ENCODE measurements around the gene PIK3CD. TPM values are rescaled to one million over a fixed set of nuclear protein-coding genes. Genes with fewer than 3 reads are reported as not detected.

PIK3CD gene
- 3.0 and 6.5 TPM in 2 replicates for total RNA-seq (ENCODE audit: low replicate concordance)

DNA sequence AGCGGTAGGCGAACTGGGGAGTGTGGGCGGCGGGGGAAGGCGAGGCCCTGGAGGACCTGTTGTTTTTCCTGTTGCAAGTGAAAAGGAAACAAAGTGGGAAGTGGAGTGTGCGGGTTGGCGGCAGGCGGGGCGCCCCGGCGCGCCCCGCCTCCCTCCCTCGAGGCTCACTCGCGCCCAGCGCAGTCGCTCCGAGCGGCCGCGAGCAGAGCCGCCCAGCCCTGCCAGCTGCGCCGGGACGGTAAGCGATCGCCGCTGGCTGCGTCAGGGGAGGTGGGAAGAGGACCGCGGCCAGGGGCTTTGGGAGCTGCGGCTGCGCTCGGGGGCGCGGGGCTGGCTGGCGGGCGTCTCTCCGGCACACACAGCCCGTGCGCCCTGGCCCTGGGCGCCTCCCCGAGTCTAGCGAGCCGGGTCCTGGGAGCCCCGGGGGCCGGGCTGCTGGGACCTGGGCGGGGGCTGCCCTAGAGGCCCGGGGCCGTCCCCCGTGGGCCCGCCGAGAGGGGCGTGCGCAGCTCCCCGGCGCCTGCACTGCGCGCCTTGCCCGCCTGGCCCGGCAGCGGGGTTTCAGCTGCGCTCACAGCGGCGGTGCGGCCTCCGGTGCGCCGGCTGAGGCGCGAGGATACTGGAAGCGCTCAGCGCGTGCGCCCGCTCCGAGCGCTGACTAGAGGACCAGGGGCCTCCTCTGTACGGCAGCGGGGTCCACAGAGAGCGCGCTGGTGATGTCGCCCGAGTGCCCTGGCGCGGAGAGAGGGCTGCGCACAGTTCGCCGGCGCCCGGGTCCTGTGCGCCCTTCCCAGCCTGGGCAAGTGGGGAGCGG lies at the start of gene PIK3CD:
Gene PIK3CD (plus strand): TSS at position 167 of the 814 bp plus-strand sequence. CDS start 58,725 bp downstream, outside the sequence.
- TF ChIP-seq, protein P1, sequence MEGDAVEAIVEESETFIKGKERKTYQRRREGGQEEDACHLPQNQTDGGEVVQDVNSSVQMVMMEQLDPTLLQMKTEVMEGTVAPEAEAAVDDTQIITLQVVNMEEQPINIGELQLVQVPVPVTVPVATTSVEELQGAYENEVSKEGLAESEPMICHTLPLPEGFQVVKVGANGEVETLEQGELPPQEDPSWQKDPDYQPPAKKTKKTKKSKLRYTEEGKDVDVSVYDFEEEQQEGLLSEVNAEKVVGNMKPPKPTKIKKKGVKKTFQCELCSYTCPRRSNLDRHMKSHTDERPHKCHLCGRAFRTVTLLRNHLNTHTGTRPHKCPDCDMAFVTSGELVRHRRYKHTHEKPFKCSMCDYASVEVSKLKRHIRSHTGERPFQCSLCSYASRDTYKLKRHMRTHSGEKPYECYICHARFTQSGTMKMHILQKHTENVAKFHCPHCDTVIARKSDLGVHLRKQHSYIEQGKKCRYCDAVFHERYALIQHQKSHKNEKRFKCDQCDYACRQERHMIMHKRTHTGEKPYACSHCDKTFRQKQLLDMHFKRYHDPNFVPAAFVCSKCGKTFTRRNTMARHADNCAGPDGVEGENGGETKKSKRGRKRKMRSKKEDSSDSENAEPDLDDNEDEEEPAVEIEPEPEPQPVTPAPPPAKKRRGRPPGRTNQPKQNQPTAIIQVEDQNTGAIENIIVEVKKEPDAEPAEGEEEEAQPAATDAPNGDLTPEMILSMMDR (IDR thresholded peaks at IDR 0.05; ENCODE audit: insufficient read depth, low read length) = no peak
- peak within 1 kb of the TSS; percentile 44 for H3K4me3 ChIP-seq (ENCODE audit: low read depth, low read length)
- DNase-seq (ENCODE audit: low read depth) = peak; percentile 11

DNA sequence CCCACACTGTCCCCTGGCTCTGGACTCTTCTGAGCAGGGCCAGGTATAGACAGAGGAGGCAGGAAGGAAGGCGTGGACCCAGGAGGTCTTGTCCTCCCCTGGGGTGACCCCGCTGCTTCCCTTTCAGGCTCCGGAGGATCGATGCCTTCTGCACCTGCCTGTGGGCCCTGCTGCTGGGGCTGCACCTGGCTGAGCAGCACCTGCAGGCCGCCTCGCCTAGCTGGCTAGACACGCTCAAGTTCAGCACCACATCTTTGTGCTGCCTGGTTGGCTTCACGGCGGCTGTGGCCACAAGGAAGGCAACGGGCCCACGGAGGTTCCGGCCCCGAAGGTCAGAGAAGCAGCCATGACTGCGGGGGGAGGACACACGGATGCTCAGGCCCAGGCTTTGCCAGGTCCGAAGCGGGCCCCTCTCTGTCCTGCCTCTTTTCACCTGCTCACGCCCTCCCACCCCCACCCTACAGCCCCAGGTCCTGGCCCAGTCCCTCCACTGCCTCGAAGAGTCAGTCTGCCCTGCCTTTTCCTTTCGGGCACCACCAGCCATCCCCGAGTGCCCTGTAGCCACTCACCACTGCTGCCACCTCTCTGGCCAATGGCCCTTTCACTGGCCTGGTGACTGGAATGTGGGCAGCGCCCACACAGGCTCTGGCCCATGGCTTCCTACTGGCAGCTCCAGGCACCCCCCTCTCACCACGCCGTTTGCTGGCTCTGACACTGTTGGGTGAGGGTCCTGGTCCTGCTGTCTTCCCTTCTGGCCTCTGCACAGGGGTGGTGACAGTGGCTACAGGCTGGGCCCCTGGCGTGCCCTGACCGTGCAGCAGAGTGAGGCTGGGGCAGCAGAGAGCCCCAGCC lies 49.4 kb upstream of the PIK3CD start:
- TF ChIP-seq, protein P1 (IDR thresholded peaks at IDR 0.05; ENCODE audit: insufficient read depth, low read length) = no peak
- no peak for DNase-seq (ENCODE audit: low read depth)
- H3K4me3 ChIP-seq (ENCODE audit: low read depth, low read length) = no peak overlapping the region

DNA sequence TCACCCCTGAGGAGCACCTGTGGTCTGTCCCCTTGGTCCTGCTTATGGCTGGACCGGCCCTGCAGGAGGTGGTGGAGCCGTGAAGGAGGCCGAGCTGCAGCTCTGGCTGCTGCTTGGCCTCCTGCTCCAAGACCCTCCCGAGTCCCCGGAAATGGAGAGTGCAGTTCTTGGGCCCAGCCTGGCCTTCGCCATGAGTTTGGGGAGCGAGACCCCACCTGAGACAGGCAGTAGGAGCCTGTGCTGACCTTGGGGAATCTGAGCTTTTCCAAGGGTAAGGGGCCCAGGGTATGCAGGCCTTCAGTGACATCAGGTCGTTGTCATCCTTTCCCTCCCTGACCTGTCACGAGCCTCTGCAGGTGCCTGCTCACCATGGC lies 48.8 kb upstream of the PIK3CD start:
- H3K4me3 ChIP-seq (ENCODE audit: low read depth, low read length) = no peak overlapping the region
- TF ChIP-seq, protein P1 (IDR thresholded peaks at IDR 0.05; ENCODE audit: insufficient read depth, low read length) = no peak
- no peak for DNase-seq (ENCODE audit: low read depth)

DNA sequence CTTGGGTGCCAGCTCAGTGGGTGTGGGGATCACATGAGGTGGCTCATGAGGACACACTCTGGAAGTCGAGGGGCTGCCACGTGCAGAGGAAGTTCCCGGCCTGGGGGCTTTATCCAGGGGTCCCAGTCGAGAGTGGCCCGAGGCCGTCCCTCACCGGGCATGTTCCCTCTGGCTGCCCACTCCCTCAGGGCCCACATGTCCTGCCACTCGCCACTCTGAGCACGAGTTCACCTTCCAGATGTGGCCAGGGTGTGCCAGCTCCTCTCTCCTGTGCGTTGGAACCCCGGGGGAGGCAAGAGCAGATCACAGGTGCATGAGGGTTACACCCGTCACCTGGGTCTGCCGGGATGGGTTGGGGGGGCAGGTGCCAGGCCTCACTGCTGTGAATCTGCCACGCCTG lies 48.2 kb upstream of the PIK3CD start:
- DNase-seq (ENCODE audit: low read depth) = no peak
- TF ChIP-seq, protein P1 (IDR thresholded peaks at IDR 0.05; ENCODE audit: insufficient read depth, low read length) = no peak
- no peak overlapping the region for H3K4me3 ChIP-seq (ENCODE audit: low read depth, low read length)

DNA sequence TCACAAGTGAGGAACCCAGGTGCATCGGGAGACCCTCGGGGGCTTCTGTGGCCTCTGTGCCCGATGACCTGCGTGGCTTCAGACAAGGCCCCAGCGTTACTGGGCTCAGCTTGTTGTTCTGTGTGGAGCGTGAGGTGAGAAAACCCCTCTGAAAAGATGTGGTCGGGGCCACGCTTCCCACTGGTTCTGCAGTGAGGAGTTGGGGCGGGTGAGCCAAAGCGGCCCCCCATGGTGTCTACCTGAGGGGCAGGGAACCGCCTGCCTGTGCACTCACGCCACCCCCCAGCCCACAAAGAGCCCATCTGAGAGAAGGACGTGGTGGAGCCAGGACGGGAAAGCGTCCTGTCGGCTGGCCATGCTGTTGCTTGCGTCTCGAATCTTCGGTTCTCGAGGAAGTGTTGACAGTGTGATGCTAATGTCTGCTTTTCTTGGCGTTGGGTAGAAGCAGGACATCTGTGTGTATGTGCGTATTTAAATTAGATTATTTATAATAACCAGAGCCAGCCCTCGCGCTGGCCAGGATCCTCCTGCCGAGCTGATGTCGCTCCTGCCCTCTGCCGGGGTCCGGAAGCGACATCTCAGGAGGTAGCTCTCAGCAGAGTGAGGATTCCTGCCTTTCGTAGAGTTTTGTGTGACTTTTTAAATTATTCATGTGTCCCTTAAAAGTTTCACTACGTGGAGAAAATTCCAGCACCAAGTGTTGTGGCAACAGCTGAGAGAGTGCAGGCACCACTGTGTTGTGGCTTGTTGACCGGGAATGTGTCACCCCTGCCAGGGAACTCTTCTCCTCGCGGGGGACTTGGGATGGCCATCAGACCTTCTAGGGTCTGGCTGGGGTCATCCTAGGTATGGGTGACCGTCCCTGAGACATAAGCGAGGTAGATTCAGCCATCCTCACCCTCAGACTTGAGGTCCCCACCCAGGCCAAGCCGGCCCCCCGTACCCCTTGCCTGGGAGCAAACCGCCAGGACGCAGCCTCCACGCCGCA lies 47.5 kb upstream of the PIK3CD start:
- DNase-seq (ENCODE audit: low read depth) = no peak
- TF ChIP-seq, protein P1 (IDR thresholded peaks at IDR 0.05; ENCODE audit: insufficient read depth, low read length) = no peak
- H3K4me3 ChIP-seq (ENCODE audit: low read depth, low read length) = no peak overlapping the region

DNA sequence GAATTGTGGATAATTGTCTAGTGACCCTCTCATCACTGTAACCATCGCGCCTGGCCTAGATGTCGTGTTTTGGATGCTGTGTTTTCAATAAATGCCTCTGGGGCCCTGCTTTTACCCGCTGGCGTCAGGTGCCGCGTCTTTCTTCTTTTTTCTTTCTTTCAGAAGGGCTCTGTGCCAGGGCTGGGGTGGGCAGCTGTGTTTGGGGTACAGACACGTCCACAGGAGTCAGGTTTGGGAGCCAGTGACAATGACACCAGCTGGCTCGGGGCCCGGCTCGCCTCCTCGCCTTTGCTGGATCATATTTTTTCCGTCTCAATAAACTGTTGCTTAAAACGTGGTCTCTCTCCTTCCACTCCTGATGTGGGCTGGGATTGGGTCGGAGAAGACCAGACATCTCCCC lies 46.7 kb upstream of the PIK3CD start:
- DNase-seq (ENCODE audit: low read depth) = no peak
- no peak overlapping the region for H3K4me3 ChIP-seq (ENCODE audit: low read depth, low read length)
- TF ChIP-seq, protein P1 (IDR thresholded peaks at IDR 0.05; ENCODE audit: insufficient read depth, low read length) = no peak
